ENCODE data around the gene FTO.
"Not testable (repeated sequence)": the region's sequence is repeated elsewhere in the genome, so short reads cannot be mapped to it uniquely, and the experiment has no call there.

FTO gene

DNA sequence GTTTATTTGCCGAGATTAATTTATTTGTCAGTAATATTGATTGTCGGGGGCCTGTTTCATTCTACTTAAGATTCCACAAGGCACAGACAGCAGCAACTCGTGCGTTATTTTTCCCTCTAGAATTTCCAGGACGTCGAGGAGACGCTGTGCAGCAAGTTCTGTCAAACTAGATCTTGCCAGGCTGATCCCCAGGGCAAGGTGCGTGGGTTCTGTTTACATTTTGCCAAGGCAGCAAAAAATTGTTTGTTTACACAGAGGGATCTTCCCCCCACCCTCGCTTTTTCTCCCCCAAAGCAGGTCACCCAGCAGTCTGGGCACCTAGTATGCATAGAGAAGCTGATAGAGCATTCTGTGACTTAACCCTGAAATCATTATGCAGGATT lies 471.2 kb downstream of the FTO start:
- Histone ChIP-seq H3K27me3 (ENCODE audit: low read depth, low read length) (no peaks in the 10 kb centered on the region), H3K4me3 (ENCODE audit: low read depth in 1 of 2, low read length in 2 of 2) (no peak overlapping the region), H3K36me3 (ENCODE audit: control insufficient read depth in 1 of 2, insufficient read depth in 2 of 2, low read length in 2 of 2) (no peaks in the 10 kb centered on the region), H3K4me1 (ENCODE audit: control insufficient read depth in 1 of 2, insufficient read depth in 2 of 2, low read length in 2 of 2) (peaks cover 5 to 12% of the 10 kb centered on the region in 2 donors), H3K9me3 (ENCODE audit: control insufficient read depth in 1 of 2, low read length in 2 of 2) (no peaks in the 10 kb centered on the region), H3K27ac (ENCODE audit: low read length) (no peak overlapping the region)

DNA sequence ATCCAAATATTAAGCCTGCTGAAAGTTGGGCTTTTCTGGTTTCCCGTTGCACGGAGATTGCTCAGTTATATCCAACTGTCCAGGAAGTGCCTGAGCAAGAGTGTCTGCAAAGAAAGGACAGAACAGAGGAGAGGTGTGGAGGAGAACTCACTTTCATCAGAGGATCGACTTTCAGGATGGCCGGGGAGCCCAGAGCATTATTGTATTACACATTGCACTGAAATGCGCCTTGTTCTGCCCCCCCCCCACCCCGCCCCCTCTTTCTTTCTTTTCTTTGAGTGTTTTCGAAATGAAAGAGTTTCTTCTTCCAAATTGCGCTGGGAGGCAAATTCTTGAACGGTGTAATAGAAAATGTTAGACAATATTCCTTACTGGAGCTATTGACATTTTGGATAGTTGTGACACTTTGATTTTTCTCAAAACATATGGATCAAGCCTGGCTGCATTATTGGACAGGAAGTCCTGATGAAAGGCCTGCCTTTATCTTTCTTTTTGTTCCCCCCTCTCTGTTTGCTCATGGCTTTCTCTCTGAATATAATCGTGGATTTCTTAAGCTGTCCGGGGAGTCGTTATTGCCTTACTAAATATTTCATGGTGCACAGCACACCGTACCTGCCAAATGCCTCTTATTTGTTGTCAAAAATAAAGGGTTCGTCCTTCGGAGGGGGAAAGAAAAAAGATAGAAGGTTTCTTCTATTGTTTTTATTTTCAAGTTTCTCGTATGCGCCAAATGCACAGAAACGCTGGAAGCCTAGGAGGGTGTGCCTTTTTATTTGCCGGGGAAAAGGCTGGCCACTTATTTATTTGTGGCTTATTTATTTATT lies 471.8 kb downstream of the FTO start:
- Histone ChIP-seq H3K4me3 (ENCODE audit: low read depth in 1 of 2, low read length in 2 of 2) (no peak overlapping the region), H3K36me3 (ENCODE audit: control insufficient read depth in 1 of 2, insufficient read depth in 2 of 2, low read length in 2 of 2) (no peaks in the 10 kb centered on the region), H3K27ac (ENCODE audit: low read length) (no peak overlapping the region), H3K27me3 (ENCODE audit: low read depth, low read length) (no peaks in the 10 kb centered on the region), H3K9me3 (ENCODE audit: control insufficient read depth in 1 of 2, low read length in 2 of 2) (no peaks in the 10 kb centered on the region), H3K4me1 (ENCODE audit: control insufficient read depth in 1 of 2, insufficient read depth in 2 of 2, low read length in 2 of 2) (peaks cover 5 to 12% of the 10 kb centered on the region in 2 donors)

DNA sequence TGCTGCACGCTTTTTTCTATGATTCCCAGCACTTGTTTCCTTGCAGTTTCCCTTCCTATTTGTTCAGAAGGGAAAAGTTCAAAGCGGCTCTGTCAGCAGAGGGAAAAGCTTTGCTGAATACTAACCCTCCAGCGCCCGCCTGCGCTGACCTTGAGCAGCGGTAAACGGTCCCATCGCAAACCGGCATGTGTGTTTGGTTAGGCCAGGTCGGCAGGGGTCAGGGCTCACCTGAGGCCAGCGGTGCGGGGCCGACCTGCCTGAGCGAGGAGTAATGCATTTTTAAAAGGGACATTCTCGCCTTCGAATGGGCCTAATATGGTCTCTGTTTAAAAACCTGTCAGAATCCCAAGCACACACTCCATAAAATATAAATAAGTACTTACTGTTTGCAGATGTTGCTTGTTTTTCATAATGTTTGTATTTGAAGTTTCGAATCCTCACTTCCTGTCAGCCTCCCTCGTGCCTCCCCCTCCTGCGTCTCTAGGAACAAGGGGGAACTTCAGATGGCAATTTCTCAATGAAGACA lies 472.5 kb downstream of the FTO start:
- H3K27ac ChIP-seq (ENCODE audit: low read length): no peak overlapping the region
- H3K36me3 ChIP-seq (ENCODE audit: control insufficient read depth in 1 of 2, insufficient read depth in 2 of 2, low read length in 2 of 2): no peaks in the 10 kb centered on the region
- H3K4me1 ChIP-seq (ENCODE audit: control insufficient read depth in 1 of 2, insufficient read depth in 2 of 2, low read length in 2 of 2): peaks cover 5 to 12% of the 10 kb centered on the region in 2 donors
- no peak overlapping the region for H3K4me3 ChIP-seq (ENCODE audit: low read depth in 1 of 2, low read length in 2 of 2)
- H3K9me3 ChIP-seq (ENCODE audit: control insufficient read depth in 1 of 2, low read length in 2 of 2): no peaks in the 10 kb centered on the region
- no peaks in the 10 kb centered on the region for H3K27me3 ChIP-seq (ENCODE audit: low read depth, low read length)

DNA sequence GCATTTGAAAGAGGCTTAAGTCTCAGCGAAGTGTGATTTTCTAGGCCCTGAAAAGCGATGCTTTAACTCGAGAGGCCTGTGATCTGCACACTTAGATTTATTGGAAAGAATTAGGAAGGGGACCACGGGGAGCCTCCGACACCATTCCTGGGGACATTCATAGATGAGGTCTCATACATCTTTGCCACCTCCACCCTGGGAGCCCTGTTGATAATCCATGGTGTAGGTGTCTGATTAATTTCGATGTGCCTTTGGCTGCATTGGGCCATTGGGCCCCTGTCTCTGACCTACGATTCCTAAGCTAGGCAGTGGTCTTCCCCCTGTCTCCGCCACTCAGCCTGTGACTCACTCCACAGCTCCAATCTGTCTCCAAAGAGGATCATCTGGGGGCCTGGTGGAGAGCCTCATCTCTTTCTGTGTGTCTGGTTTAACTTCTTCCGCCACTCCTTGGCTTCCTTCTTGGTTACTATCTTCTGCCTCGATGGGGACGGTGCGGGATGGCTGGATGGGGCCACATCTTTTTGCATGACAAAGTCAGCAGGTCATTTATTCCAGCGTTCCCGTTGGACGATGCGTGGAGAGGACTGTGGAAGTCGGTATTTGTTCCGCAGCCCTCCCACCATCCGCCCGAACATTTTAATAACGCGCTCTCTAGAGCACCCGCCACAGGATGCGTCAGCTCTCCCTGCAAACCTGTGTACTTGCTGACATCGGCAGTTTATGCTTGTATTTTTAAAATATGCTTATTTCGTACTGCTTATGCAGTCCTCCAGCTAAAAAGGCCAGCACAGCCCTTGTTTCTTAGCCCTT lies 473.3 kb downstream of the FTO start:
- Histone ChIP-seq H3K9me3 (ENCODE audit: control insufficient read depth in 1 of 2, low read length in 2 of 2) (no peaks in the 10 kb centered on the region), H3K4me3 (ENCODE audit: low read depth in 1 of 2, low read length in 2 of 2) (no peak overlapping the region), H3K27me3 (ENCODE audit: low read depth, low read length) (no peaks in the 10 kb centered on the region), H3K27ac (ENCODE audit: low read length) (no peak overlapping the region), H3K36me3 (ENCODE audit: control insufficient read depth in 1 of 2, insufficient read depth in 2 of 2, low read length in 2 of 2) (no peaks in the 10 kb centered on the region), H3K4me1 (ENCODE audit: control insufficient read depth in 1 of 2, insufficient read depth in 2 of 2, low read length in 2 of 2) (peaks cover 5 to 12% of the 10 kb centered on the region in 2 donors)

DNA sequence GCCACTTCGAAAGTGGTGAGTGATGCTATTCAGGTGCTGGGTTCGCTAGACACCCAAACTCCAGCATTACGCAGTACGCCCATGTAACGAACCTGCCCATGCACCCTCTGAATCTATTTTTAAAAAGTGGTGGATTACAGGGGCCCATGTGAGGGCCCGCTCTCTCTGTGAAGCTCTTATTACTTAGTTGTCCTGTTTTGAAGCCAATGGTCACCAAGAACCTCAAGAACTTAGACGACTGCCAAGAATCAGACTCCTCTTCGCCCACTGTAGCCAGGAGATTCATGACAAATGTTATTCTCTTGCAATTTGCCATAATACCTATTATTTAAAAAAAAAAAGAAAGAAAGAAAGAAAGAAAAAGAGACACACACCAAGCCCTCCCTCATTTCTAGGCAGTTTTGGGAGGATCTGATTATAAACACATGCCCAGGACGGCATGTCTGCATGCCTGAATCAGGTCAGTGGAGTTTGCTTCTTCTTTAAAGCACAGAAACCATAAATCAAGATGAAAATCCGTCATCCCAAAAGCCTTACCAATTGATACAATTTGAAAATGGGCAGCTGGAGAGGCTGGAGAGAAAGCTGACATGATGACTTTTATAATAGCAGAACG lies 474.0 kb downstream of the FTO start:
- no peak overlapping the region for H3K27ac ChIP-seq (ENCODE audit: low read length)
- no peak overlapping the region for H3K4me3 ChIP-seq (ENCODE audit: low read depth in 1 of 2, low read length in 2 of 2)
- no peaks in the 10 kb centered on the region for H3K27me3 ChIP-seq (ENCODE audit: low read depth, low read length)
- no peaks in the 10 kb centered on the region for H3K36me3 ChIP-seq (ENCODE audit: control insufficient read depth in 1 of 2, insufficient read depth in 2 of 2, low read length in 2 of 2)
- H3K9me3 ChIP-seq (ENCODE audit: control insufficient read depth in 1 of 2, low read length in 2 of 2): no peaks in the 10 kb centered on the region
- peaks cover 5 to 12% of the 10 kb centered on the region in 2 donors for H3K4me1 ChIP-seq (ENCODE audit: control insufficient read depth in 1 of 2, insufficient read depth in 2 of 2, low read length in 2 of 2)

DNA sequence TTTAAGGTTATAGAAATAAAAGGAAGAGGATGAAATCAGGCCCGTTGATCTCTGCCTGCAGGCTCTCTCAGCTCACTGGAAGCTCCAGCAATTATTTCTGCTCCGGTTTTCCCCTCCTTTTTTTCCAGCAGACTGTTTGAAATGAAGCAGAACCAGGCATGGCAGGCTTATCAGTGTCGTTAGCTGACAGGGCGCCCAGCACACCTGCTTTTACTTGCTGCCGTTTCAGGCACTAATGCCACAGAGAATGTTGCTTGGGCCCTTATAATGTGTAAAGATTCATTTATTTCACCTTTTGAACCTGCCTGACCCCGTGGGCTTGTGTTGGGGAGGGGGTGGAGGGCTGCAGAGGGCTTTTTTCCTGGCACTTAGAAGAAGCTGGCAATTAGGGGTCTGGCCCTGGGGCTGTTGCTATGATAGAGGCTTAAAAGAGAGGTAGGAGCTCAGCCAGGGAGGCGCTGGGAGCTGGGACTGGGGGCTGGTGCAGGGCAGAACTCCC lies 474.6 kb downstream of the FTO start:
- H3K4me3 ChIP-seq (ENCODE audit: low read depth in 1 of 2, low read length in 2 of 2): no peak overlapping the region
- H3K9me3 ChIP-seq (ENCODE audit: control insufficient read depth in 1 of 2, low read length in 2 of 2): no peaks in the 10 kb centered on the region
- H3K27me3 ChIP-seq (ENCODE audit: low read depth, low read length): no peaks in the 10 kb centered on the region
- H3K36me3 ChIP-seq (ENCODE audit: control insufficient read depth in 1 of 2, insufficient read depth in 2 of 2, low read length in 2 of 2): no peaks in the 10 kb centered on the region
- H3K27ac ChIP-seq (ENCODE audit: low read length): no peak overlapping the region
- peaks cover 5 to 12% of the 10 kb centered on the region in 2 donors for H3K4me1 ChIP-seq (ENCODE audit: control insufficient read depth in 1 of 2, insufficient read depth in 2 of 2, low read length in 2 of 2)

DNA sequence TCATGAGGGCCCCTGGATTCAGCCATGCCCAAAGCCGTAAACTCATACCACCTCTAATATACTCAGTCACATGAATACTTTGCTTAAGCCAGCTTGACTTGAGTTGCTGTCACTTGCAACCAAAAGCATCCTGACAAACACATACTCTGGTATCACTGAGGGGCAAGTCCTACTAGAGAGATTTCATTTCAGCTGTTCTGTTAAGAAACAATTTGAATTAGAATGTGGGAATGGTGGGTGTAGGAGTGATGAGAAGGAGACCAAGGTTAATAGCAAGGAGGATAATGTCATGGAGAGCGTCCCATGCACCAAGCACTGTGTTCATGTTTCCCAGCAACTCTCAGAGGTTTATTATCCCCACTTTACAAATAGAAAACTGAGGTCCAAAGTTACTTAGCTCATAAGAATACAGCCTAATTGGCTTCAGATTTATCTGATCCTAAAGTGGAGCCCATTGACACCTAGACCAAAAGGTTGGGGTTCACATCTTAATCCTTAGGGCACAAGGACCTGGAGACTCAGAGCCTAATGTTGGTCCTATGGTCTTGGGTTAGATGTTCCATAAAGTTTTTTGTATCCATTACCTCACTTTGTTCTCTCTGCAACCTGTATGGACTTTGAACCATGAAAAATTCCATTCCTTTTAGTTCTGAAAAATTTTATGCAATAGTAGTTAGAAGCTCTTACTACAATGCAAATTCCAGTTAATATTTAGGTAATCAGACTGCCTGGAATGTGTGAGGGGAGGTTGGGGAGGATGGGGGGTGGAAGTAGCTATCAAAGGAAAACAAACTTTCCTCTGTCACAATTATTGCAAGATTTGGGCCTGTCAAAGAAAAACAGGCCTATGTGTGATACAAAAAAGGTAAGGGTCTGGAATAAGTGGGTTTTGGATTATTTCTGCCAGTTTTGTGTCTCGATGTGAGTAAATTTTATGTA lies 476.7 kb downstream of the FTO start:
- H3K4me1 ChIP-seq (ENCODE audit: control insufficient read depth in 1 of 2, insufficient read depth in 2 of 2, low read length in 2 of 2): peaks cover 0 to 12% of the 10 kb centered on the region in 2 donors
- no peak overlapping the region for H3K4me3 ChIP-seq (ENCODE audit: low read depth in 1 of 2, low read length in 2 of 2)
- no peaks in the 10 kb centered on the region for H3K36me3 ChIP-seq (ENCODE audit: control insufficient read depth in 1 of 2, insufficient read depth in 2 of 2, low read length in 2 of 2)
- no peaks in the 10 kb centered on the region for H3K27me3 ChIP-seq (ENCODE audit: low read depth, low read length)
- H3K9me3 ChIP-seq (ENCODE audit: control insufficient read depth in 1 of 2, low read length in 2 of 2): no peaks in the 10 kb centered on the region
- no peak overlapping the region for H3K27ac ChIP-seq (ENCODE audit: low read length)

DNA sequence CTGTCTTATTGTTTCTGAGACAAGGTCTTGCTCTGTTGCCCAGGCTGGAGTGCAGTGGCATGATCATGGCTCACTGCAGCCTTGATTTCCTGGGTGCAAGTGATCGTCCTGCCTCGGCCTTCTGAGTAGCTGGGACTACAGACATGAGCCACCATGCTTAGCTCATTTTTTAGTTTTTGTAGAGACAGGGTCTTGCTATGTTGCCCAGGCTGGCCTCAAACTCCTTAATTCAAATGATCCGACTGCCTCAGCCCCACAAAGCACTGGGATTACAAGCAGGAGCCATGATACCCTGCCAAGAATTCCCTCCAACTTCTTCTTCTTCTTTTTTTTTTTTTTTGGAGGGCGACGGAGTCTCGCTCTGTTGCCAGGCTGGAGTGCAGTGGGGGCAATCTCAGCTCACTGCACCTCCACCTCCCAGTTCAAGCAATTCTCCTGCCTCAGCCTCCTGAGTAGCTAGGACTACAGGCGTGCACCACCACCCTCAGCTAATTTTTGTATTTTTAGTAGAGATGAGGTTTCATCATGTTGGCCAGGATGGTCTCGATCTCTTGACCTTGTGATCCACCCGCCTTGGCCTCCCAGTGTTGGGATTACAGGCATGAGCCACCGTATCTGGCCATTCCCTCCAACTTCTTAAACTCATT lies 477.9 kb downstream of the FTO start:
- peaks cover 0 to 12% of the 10 kb centered on the region in 2 donors for H3K4me1 ChIP-seq (ENCODE audit: control insufficient read depth in 1 of 2, insufficient read depth in 2 of 2, low read length in 2 of 2)
- H3K27ac ChIP-seq (ENCODE audit: low read length); H3K9me3 ChIP-seq (ENCODE audit: control insufficient read depth in 1 of 2, low read length in 2 of 2); H3K36me3 ChIP-seq (ENCODE audit: control insufficient read depth in 1 of 2, insufficient read depth in 2 of 2, low read length in 2 of 2); H3K27me3 ChIP-seq (ENCODE audit: low read depth, low read length); H3K4me3 ChIP-seq (ENCODE audit: low read depth in 1 of 2, low read length in 2 of 2): not testable (repeated sequence)

DNA sequence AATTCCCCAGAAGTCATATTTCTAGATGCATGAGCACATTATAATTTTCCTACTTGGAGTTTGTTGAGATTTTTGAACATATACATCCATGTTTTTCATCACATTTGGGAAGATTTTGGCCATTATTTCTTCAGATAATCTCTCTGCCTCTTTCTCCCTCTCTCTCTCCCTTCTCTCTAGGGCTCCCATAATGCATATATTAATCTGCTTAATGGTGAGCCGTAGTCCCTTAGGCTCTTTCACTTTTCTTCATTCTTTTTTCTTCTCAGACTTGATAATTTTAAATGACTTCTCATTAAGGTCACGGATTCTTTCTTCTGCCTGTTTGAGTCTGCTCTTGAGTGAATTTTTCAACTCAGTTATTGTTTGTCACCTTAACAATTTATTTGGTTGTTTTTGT lies 481.1 kb downstream of the FTO start:
- H3K27me3 ChIP-seq (ENCODE audit: low read depth, low read length): peaks cover 4% of the 10 kb centered on the region
- H3K27ac ChIP-seq (ENCODE audit: low read length): no peak overlapping the region
- H3K4me1 ChIP-seq (ENCODE audit: control insufficient read depth in 1 of 2, insufficient read depth in 2 of 2, low read length in 2 of 2): no peaks in the 10 kb centered on the region
- H3K4me3 ChIP-seq (ENCODE audit: low read depth in 1 of 2, low read length in 2 of 2): no peak overlapping the region
- H3K9me3 ChIP-seq (ENCODE audit: control insufficient read depth in 1 of 2, low read length in 2 of 2): no peaks in the 10 kb centered on the region
- H3K36me3 ChIP-seq (ENCODE audit: control insufficient read depth in 1 of 2, insufficient read depth in 2 of 2, low read length in 2 of 2): no peaks in the 10 kb centered on the region

DNA sequence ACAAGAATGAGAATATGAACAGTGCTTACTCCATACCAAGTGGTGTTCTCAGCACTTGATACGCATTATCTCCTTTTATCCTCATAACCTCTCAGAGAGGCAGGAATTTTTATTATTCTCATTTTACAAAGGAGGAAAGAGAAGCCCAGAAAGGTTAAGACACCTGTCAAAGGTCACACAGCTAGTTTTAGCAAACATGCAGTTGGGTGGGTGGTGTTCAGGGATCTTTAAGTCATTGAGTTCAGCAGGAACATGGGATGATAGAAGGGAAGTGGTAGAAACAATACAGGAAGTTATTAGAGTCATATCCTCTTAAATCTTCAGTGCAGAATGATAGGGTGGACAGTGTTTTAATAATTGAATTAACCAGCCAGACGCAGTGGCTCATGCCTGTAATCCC lies 487.2 kb downstream of the FTO start:
- no peak overlapping the region for H3K27ac ChIP-seq (ENCODE audit: low read length)
- H3K4me3 ChIP-seq (ENCODE audit: low read depth in 1 of 2, low read length in 2 of 2): no peak overlapping the region
- no peaks in the 10 kb centered on the region for H3K36me3 ChIP-seq (ENCODE audit: control insufficient read depth in 1 of 2, insufficient read depth in 2 of 2, low read length in 2 of 2)
- peaks cover 4% of the 10 kb centered on the region for H3K27me3 ChIP-seq (ENCODE audit: low read depth, low read length)
- H3K9me3 ChIP-seq (ENCODE audit: control insufficient read depth in 1 of 2, low read length in 2 of 2): peaks cover 0 to 3% of the 10 kb centered on the region in 2 donors
- no peaks in the 10 kb centered on the region for H3K4me1 ChIP-seq (ENCODE audit: control insufficient read depth in 1 of 2, insufficient read depth in 2 of 2, low read length in 2 of 2)

All from muscle layer of duodenum (tissue), 2 donors.